ENCODE results near the gene SAMM50. TPM values are rescaled to one million over a fixed set of nuclear protein-coding genes. Genes with fewer than 3 reads are reported as not detected.

Gene SAMM50
- total and polyA plus RNA-seq, 2 experiments from 2014 or later = 37.8 to 73.8 TPM

GRCh38 chr22:44002997-44003396 lies 47.8 kb downstream of the SAMM50 start:
- Histone ChIP-seq H2AFZ (no peak overlapping the region), H3K9ac (no peak overlapping the region), H3K4me3 (no peak overlapping the region), H3F3A (ENCODE audit: insufficient read depth) (no peaks in the 10 kb centered on the region), H3K4me2 (ENCODE audit: unreplicated experiment) (no peak overlapping the region), H3K27me3 (replicated peaks; ENCODE audit: insufficient read depth) (no peaks in the 10 kb centered on the region), H3K9me3 (ENCODE audit: low read depth) (no peaks in the 10 kb centered on the region), H3K36me3 (ENCODE audit: low read depth) (peaks cover 3% of the 10 kb centered on the region; the same call in 1 of the 2 replicates), H4K20me1 (ENCODE audit: insufficient read depth) (no peaks in the 10 kb centered on the region), H3K4me1 (ENCODE audit: insufficient read depth) (no peaks in the 10 kb centered on the region), H3K27ac (no peak overlapping the region), H3K9me2 (ENCODE audit: insufficient read depth) (no peaks in the 10 kb centered on the region), H3K79me2 (ENCODE audit: insufficient read depth) (no peaks in the 10 kb centered on the region)
- DNase-seq = no peak
- TF ChIP-seq EZH2 (IDR thresholded peaks at IDR 0.05; ENCODE audit: insufficient read depth, poor library complexity, severe bottlenecking) (no peak), EZH2phosphoT487 (IDR thresholded peaks at IDR 0.05; ENCODE audit: insufficient read depth, low read depth) (no peak)
- in situ Hi-C loops (cut with MboI) = no loop called here
- WGBS, 2 experiments (ENCODE audit: low coverage in 1 of 2, low lambda C conversion rate in 2 of 2, missing lambda C conversion rate in 2 of 2) = 92 to 95% methylated on average over 8 of the region's 8 CpGs

GRCh38 chr22:44003405-44004103 lies 48.3 kb downstream of the SAMM50 start:
- Histone ChIP-seq H3K36me3 (ENCODE audit: low read depth) (no peaks in the 10 kb centered on the region; the same call in 1 of the 2 replicates), H3K9me3 (ENCODE audit: low read depth) (no peaks in the 10 kb centered on the region), H3K9ac (no peak overlapping the region), H4K20me1 (ENCODE audit: insufficient read depth) (no peaks in the 10 kb centered on the region), H3K4me2 (ENCODE audit: unreplicated experiment) (no peak overlapping the region), H2AFZ (no peak overlapping the region), H3K79me2 (ENCODE audit: insufficient read depth) (no peaks in the 10 kb centered on the region), H3K27ac (no peak overlapping the region), H3K4me1 (ENCODE audit: insufficient read depth) (no peaks in the 10 kb centered on the region), H3K4me3 (no peak overlapping the region), H3K27me3 (replicated peaks; ENCODE audit: insufficient read depth) (no peaks in the 10 kb centered on the region), H3F3A (ENCODE audit: insufficient read depth) (no peaks in the 10 kb centered on the region), H3K9me2 (ENCODE audit: insufficient read depth) (no peaks in the 10 kb centered on the region)
- in situ Hi-C loops (cut with MboI) = no loop called here
- WGBS, 2 experiments (ENCODE audit: low coverage in 1 of 2, low lambda C conversion rate in 2 of 2, missing lambda C conversion rate in 2 of 2) = 93 to 96% methylated on average over 7 of the region's 7 CpGs
- DNase-seq = no peak
- no peak for TF ChIP-seq EZH2 (IDR thresholded peaks at IDR 0.05; ENCODE audit: insufficient read depth, poor library complexity, severe bottlenecking)
- no peak for TF ChIP-seq EZH2phosphoT487 (IDR thresholded peaks at IDR 0.05; ENCODE audit: insufficient read depth, low read depth)

- Histone ChIP-seq H4K20me1 (ENCODE audit: insufficient read depth) (no peaks in the 10 kb centered on the region), H3K27ac (no peak overlapping the region), H3K27me3 (replicated peaks; ENCODE audit: insufficient read depth) (no peaks in the 10 kb centered on the region), H3F3A (ENCODE audit: insufficient read depth) (no peaks in the 10 kb centered on the region), H3K9me3 (ENCODE audit: low read depth) (no peaks in the 10 kb centered on the region), H3K4me3 (no peak overlapping the region), H2AFZ (no peak overlapping the region), H3K36me3 (ENCODE audit: low read depth) (no peaks in the 10 kb centered on the region; the same call in 1 of the 2 replicates), H3K9ac (no peak overlapping the region), H3K4me2 (ENCODE audit: unreplicated experiment) (no peak overlapping the region), H3K79me2 (ENCODE audit: insufficient read depth) (no peaks in the 10 kb centered on the region), H3K4me1 (ENCODE audit: insufficient read depth) (no peaks in the 10 kb centered on the region), H3K9me2 (ENCODE audit: insufficient read depth) (no peaks in the 10 kb centered on the region)
- DNase-seq = no peak
- 85 to 86% methylated on average over 7 of the region's 7 CpGs for WGBS, 2 experiments (ENCODE audit: low coverage in 1 of 2, low lambda C conversion rate in 2 of 2, missing lambda C conversion rate in 2 of 2)
- in situ Hi-C loops (cut with MboI) = no loop called here
- TF ChIP-seq EZH2 (IDR thresholded peaks at IDR 0.05; ENCODE audit: insufficient read depth, poor library complexity, severe bottlenecking) = no peak
- no peak for TF ChIP-seq EZH2phosphoT487 (IDR thresholded peaks at IDR 0.05; ENCODE audit: insufficient read depth, low read depth)
Observed at GRCh38 chr22:44004104-44004460, 48.8 kb downstream of the SAMM50 start.

GRCh38 chr22:44005524-44005923 lies 50.3 kb downstream of the SAMM50 start:
- H3K9me3 ChIP-seq (ENCODE audit: low read depth) = no peaks in the 10 kb centered on the region
- H3F3A ChIP-seq (ENCODE audit: insufficient read depth) = no peaks in the 10 kb centered on the region
- H3K27ac ChIP-seq = no peak overlapping the region
- no peak for DNase-seq
- H3K9me2 ChIP-seq (ENCODE audit: insufficient read depth) = no peaks in the 10 kb centered on the region
- in situ Hi-C loops (cut with MboI) = no loop called here
- no peaks in the 10 kb centered on the region for H3K27me3 ChIP-seq (replicated peaks; ENCODE audit: insufficient read depth)
- H3K4me2 ChIP-seq (ENCODE audit: unreplicated experiment) = no peak overlapping the region
- no peak overlapping the region for H2AFZ ChIP-seq
- WGBS, 2 experiments (ENCODE audit: low coverage in 1 of 2, low lambda C conversion rate in 2 of 2, missing lambda C conversion rate in 2 of 2) = 88 to 90% methylated on average over 4 of the region's 4 CpGs
- H3K36me3 ChIP-seq (ENCODE audit: low read depth) = no peaks in the 10 kb centered on the region; the same call in 1 of the 2 replicates
- no peaks in the 10 kb centered on the region for H3K79me2 ChIP-seq (ENCODE audit: insufficient read depth)
- no peak overlapping the region for H3K9ac ChIP-seq
- TF ChIP-seq EZH2phosphoT487 (IDR thresholded peaks at IDR 0.05; ENCODE audit: insufficient read depth, low read depth) (no peak), EZH2 (IDR thresholded peaks at IDR 0.05; ENCODE audit: insufficient read depth, poor library complexity, severe bottlenecking) (no peak)
- H3K4me3 ChIP-seq = no peak overlapping the region
- H4K20me1 ChIP-seq (ENCODE audit: insufficient read depth) = no peaks in the 10 kb centered on the region
- H3K4me1 ChIP-seq (ENCODE audit: insufficient read depth) = no peaks in the 10 kb centered on the region

All from GM23248 (cell line).